ENCODE results near the gene RASGRF1.

DNA sequence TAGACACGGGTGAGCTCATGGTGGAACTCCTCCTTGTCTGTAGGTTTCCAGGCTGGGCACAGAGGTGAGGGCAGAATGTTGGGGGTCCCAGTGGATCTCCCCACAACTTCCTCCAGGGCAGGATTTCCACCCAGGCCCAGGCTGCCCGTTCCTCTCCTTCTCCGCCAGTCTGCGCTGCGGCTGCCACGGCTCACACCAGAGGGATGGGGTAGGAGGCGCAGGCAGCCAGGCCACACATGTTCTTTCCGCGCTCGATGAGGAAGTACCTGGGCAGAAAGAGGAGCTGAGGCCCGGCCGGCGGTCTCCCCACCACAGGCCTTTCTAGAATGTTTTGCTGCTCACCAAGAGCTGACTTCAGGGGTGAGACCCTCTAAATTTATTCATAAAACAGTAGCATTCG, 168.6 kb downstream of the RASGRF1 start:
- TF ChIP-seq, protein P1, sequence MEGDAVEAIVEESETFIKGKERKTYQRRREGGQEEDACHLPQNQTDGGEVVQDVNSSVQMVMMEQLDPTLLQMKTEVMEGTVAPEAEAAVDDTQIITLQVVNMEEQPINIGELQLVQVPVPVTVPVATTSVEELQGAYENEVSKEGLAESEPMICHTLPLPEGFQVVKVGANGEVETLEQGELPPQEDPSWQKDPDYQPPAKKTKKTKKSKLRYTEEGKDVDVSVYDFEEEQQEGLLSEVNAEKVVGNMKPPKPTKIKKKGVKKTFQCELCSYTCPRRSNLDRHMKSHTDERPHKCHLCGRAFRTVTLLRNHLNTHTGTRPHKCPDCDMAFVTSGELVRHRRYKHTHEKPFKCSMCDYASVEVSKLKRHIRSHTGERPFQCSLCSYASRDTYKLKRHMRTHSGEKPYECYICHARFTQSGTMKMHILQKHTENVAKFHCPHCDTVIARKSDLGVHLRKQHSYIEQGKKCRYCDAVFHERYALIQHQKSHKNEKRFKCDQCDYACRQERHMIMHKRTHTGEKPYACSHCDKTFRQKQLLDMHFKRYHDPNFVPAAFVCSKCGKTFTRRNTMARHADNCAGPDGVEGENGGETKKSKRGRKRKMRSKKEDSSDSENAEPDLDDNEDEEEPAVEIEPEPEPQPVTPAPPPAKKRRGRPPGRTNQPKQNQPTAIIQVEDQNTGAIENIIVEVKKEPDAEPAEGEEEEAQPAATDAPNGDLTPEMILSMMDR (IDR thresholded peaks at IDR 0.05), result no peak
- no peak for TF ChIP-seq POLR2AphosphoS5 (IDR thresholded peaks at IDR 0.05)
- no peak for TF ChIP-seq EP300 (IDR thresholded peaks at IDR 0.05; ENCODE audit: low read depth)
